Hepatocyte (in vitro differentiated cells): Measurements from ENCODE around the gene IFNA4. TPM values are rescaled to one million over a fixed set of nuclear protein-coding genes. Genes with fewer than 3 reads are reported as not detected.
A peak's percentile ranks its signal among the peaks of the same experiment; 100 is the strongest.
"Not testable (repeated sequence)": the region's sequence is repeated elsewhere in the genome, so short reads cannot be mapped to it uniquely, and the experiment has no call there.

Experiments
- DNase-seq: peaks from one replicate; pipeline ENCODE4 v3.0.0-alpha.2; 2016; ENCODE audit warnings: low spot score
- H2AFZ ChIP-seq: fragments of 200-600 bp; sonication (generic); 2 replicates; pipeline ENCODE4 v1.6.0; 2016; ENCODE audit warnings: antibody characterized with exemption, mild to moderate bottlenecking
- H3K27ac ChIP-seq: fragments of 200-600 bp; sonication (generic); 2 replicates; pipeline ENCODE4 v1.5.1; 2016; ENCODE audit warnings: mild to moderate bottlenecking
- H3K27me3 ChIP-seq: fragments of 200-600 bp; sonication (generic); 2 replicates; pipeline ENCODE4 v1.6.1; 2016
- H3K36me3 ChIP-seq: fragments of 200-600 bp; sonication (generic); replicated peaks from 2 replicates; pipeline ENCODE4 v1.5.1; 2016; ENCODE audit warnings: low read depth; ENCODE audit not compliant: insufficient read depth
- H3K4me1 ChIP-seq: fragments of 200-600 bp; sonication (generic); 2 replicates; pipeline ENCODE4 v1.5.1; 2016; ENCODE audit warnings: mild to moderate bottlenecking, moderate library complexity; ENCODE audit not compliant: insufficient read depth
- H3K4me2 ChIP-seq: fragments of 200-600 bp; sonication (generic); 2 replicates; pipeline ENCODE4 v1.6.0; 2016
- H3K4me3 ChIP-seq: fragments of 200-600 bp; sonication (generic); 2 replicates; pipeline ENCODE4 v1.5.1; 2016; ENCODE audit warnings: mild to moderate bottlenecking
- H3K79me2 ChIP-seq: fragments of 200-600 bp; sonication (generic); 2 replicates; pipeline ENCODE4 v1.6.0; 2017; ENCODE audit warnings: mild to moderate bottlenecking
- H3K9me2 ChIP-seq: fragments of 200-600 bp; sonication (generic); replicated peaks from 2 replicates; pipeline ENCODE4 v1.6.0; 2017; ENCODE audit warnings: mild to moderate bottlenecking; ENCODE audit not compliant: insufficient read depth
- H3K9me3 ChIP-seq: fragments of 200-600 bp; sonication (generic); 2 replicates; pipeline ENCODE4 v1.5.1; 2016; ENCODE audit warnings: low read depth, mild to moderate bottlenecking
- H4K20me1 ChIP-seq: fragments of 200-600 bp; sonication (generic); 2 replicates; pipeline ENCODE4 v1.6.0; 2016; ENCODE audit warnings: mild to moderate bottlenecking; ENCODE audit not compliant: insufficient read depth, poor library complexity, severe bottlenecking
- CTCF ChIP-seq: fragments of 200-600 bp; sonication (generic); IDR thresholded peaks from 2 replicates; pipeline ENCODE4 v1.5.1; 2016; ENCODE audit warnings: antibody characterized with exemption, mild to moderate bottlenecking; ENCODE audit not compliant: poor library complexity
- EZH2 ChIP-seq: fragments of 200-600 bp; sonication (generic); IDR thresholded peaks from 2 replicates; pipeline ENCODE4 v1.6.1; 2016; ENCODE audit warnings: antibody characterized with exemption, mild to moderate bottlenecking, borderline replicate concordance
- EZH2phosphoT487 ChIP-seq: fragments of 200-600 bp; sonication (generic); IDR thresholded peaks from one replicate; pipeline ENCODE4 v1.6.1; 2018; ENCODE audit warnings: antibody characterized with exemption, mild to moderate bottlenecking, low read depth, moderate library complexity; ENCODE audit not compliant: unreplicated experiment, severe bottlenecking
- WGBS: methylation state at CpG from one replicate; pipeline ENCODE4 v1.1.6; 2016; ENCODE audit warnings: low lambda C conversion rate; ENCODE audit errors: missing lambda C conversion rate; 5-methylcytosine and 5-hydroxymethylcytosine counted together
- polyA plus RNA-seq: library from polyadenylated mRNA; unstranded; fragments of >200 nt; fragmentation: Nextera tagmentation; extraction: Ambion mirVana; gene quantifications from 2 replicates; pipeline ENCODE4 v1.2.1, GENCODE V29; 2016
- total RNA-seq: library from RNA; depleted of rRNA; stranded (reverse); fragments of >200 nt; gene quantifications from 2 replicates; pipeline ENCODE4 v1.2.3, GENCODE V29; 2014

Gene IFNA4
- total and polyA plus RNA-seq, 2 experiments from 2014 or later = not detected

- H3K4me2 ChIP-seq = peak overlapping the region; percentile 46
- H3K9me2 ChIP-seq = not testable (repeated sequence)
- WGBS = 43% methylated on average over 6 of the region's 6 CpGs
These were observed 7.7 kb upstream of the IFNA4 start for GRCh38 chr9:21194867-21195776.

GRCh38 chr9:21182810-21183736 is 4.3 kb downstream of the IFNA4 start:
- DNase-seq, H3K27me3 ChIP-seq, H3K4me2 ChIP-seq, H3K36me3 ChIP-seq, H2AFZ ChIP-seq, H3K9me2 ChIP-seq, H3K79me2 ChIP-seq, H3K9me3 ChIP-seq, H3K4me1 ChIP-seq, H4K20me1 ChIP-seq, H3K27ac ChIP-seq, H3K4me3 ChIP-seq: not testable (repeated sequence)
- peak; percentile 49 for TF ChIP-seq CTCF
- 44% methylated on average over 4 of the region's 4 CpGs for WGBS

More at GRCh38 chr9:21194867-21195776, 7.7 kb upstream of the IFNA4 start:
- H4K20me1 ChIP-seq, H3K27ac ChIP-seq, H3K9me3 ChIP-seq, H3K4me1 ChIP-seq, H3K27me3 ChIP-seq, H3K36me3 ChIP-seq, H3K4me3 ChIP-seq, H3K79me2 ChIP-seq, H2AFZ ChIP-seq: not testable (repeated sequence)
- TF ChIP-seq CTCF = peak; percentile 73
- peak; percentile 28 for DNase-seq

GRCh38 chr9:21174671-21175070 is 12.7 kb downstream of the IFNA4 start:
- Histone ChIP-seq H2AFZ (no peak overlapping the region), H3K79me2 (no peaks in the 10 kb centered on the region), H4K20me1 (no peaks in the 10 kb centered on the region), H3K4me1 (no peaks in the 10 kb centered on the region), H3K27me3 (no peaks in the 10 kb centered on the region), H3K9me2 (no peaks in the 10 kb centered on the region), H3K4me2 (no peak overlapping the region), H3K4me3 (no peak overlapping the region), H3K27ac (no peak overlapping the region), H3K36me3 (peaks cover 5% of the 10 kb centered on the region), H3K9me3 (no peaks in the 10 kb centered on the region)
- no peak for DNase-seq
- 94% methylated on average over 2 of the region's 2 CpGs for WGBS
- no peak for TF ChIP-seq CTCF
- TF ChIP-seq EZH2phosphoT487 = no peak
- no peak for TF ChIP-seq EZH2
